Skeletal muscle tissue (tissue), 4 donors: ENCODE results near the gene PDE4D. TPM values are rescaled to one million over a fixed set of nuclear protein-coding genes. Genes with fewer than 3 reads are reported as not detected.

Experiments
- H3K27ac ChIP-seq: one replicate; pipeline ENCODE4 v1.7.0; 2013; ENCODE audit warnings: mild to moderate bottlenecking, low read depth, low read length, inconsistent platforms
- H3K27me3 ChIP-seq, 3 donors: one replicate each; pipeline ENCODE4 v1.7.0; 2013; ENCODE audit warnings: low read length in 3 of 3; ENCODE audit not compliant: control insufficient read depth in 3 of 3, insufficient read depth in 3 of 3
- H3K36me3 ChIP-seq, 3 donors: one replicate each; pipeline ENCODE4 v1.7.0; 2013; ENCODE audit warnings: low read length in 3 of 3; ENCODE audit not compliant: control insufficient read depth in 3 of 3, insufficient read depth in 3 of 3
- H3K4me1 ChIP-seq, 3 donors: one replicate each; pipeline ENCODE4 v1.7.0; 2013; ENCODE audit warnings: low read length in 3 of 3, mild to moderate bottlenecking in 3 of 3; ENCODE audit not compliant: control insufficient read depth in 3 of 3, insufficient read depth in 3 of 3
- H3K4me3 ChIP-seq, 3 donors: one replicate each; pipeline ENCODE4 v1.7.0; 2013; ENCODE audit warnings: low read length in 3 of 3
- H3K9ac ChIP-seq, 3 donors: one replicate each; pipeline ENCODE4 v1.7.0; 2013; ENCODE audit warnings: low read length in 3 of 3, mild to moderate bottlenecking in 3 of 3, moderate library complexity in 2 of 3, low read depth in 1 of 3
- H3K9me3 ChIP-seq, 3 donors: one replicate each; pipeline ENCODE4 v1.7.0; 2013; ENCODE audit warnings: low read length in 3 of 3; ENCODE audit not compliant: control insufficient read depth in 3 of 3
- total RNA-seq: library from RNA; depleted of rRNA; stranded (reverse); fragments of >200 nt; gene quantifications from one replicate; pipeline ENCODE4 v1.2.3, GENCODE V29; 2014
- donor health status: Osteomylitis.

Gene PDE4D
- total RNA-seq, 1 donor from 2014 or later: 59.0 TPM

GRCh38 chr5:59887274-59887673 lies 6.3 kb downstream of the PDE4D start:
- no peaks in the 10 kb centered on the region for H3K9me3 ChIP-seq
- no peak overlapping the region for H3K9ac ChIP-seq
- H3K36me3 ChIP-seq: no peaks in the 10 kb centered on the region
- no peak overlapping the region for H3K27ac ChIP-seq
- H3K27me3 ChIP-seq: peaks cover 8 to 11% (median 8%) of the 10 kb centered on the region in 3 donors
- H3K4me1 ChIP-seq: no peaks in the 10 kb centered on the region
- no peak overlapping the region for H3K4me3 ChIP-seq

- no peaks in the 10 kb centered on the region for H3K4me1 ChIP-seq
- no peaks in the 10 kb centered on the region for H3K27me3 ChIP-seq
- H3K9ac ChIP-seq: no peak overlapping the region
- no peaks in the 10 kb centered on the region for H3K36me3 ChIP-seq
- no peaks in the 10 kb centered on the region for H3K9me3 ChIP-seq
- no peak overlapping the region for H3K27ac ChIP-seq
- H3K4me3 ChIP-seq: no peak overlapping the region
These were observed 18.9 kb downstream of the PDE4D start for GRCh38 chr5:59874675-59875074.

GRCh38 chr5:59873113-59873512 lies 20.4 kb downstream of the PDE4D start:
- Histone ChIP-seq H3K27me3 (no peaks in the 10 kb centered on the region), H3K9me3 (no peaks in the 10 kb centered on the region), H3K9ac (no peak overlapping the region), H3K36me3 (no peaks in the 10 kb centered on the region), H3K27ac (no peak overlapping the region), H3K4me1 (no peaks in the 10 kb centered on the region), H3K4me3 (no peak overlapping the region)

- Histone ChIP-seq H3K27me3 (no peaks in the 10 kb centered on the region), H3K4me1 (no peaks in the 10 kb centered on the region), H3K9ac (no peak overlapping the region), H3K36me3 (no peaks in the 10 kb centered on the region), H3K27ac (no peak overlapping the region), H3K4me3 (no peak overlapping the region), H3K9me3 (no peaks in the 10 kb centered on the region)
These were observed 26.9 kb downstream of the PDE4D start for GRCh38 chr5:59866661-59867060.

- Histone ChIP-seq H3K27me3 (no peaks in the 10 kb centered on the region), H3K27ac (no peak overlapping the region), H3K4me3 (no peak overlapping the region), H3K4me1 (no peaks in the 10 kb centered on the region), H3K9me3 (no peaks in the 10 kb centered on the region), H3K9ac (no peak overlapping the region), H3K36me3 (no peaks in the 10 kb centered on the region)
These were observed 28.8 kb downstream of the PDE4D start for GRCh38 chr5:59864718-59865117.

- Histone ChIP-seq H3K9ac (no peak overlapping the region), H3K4me3 (no peak overlapping the region), H3K36me3 (no peaks in the 10 kb centered on the region), H3K4me1 (no peaks in the 10 kb centered on the region), H3K27me3 (no peaks in the 10 kb centered on the region), H3K9me3 (no peaks in the 10 kb centered on the region), H3K27ac (no peak overlapping the region)
These were observed 29.7 kb downstream of the PDE4D start for GRCh38 chr5:59863777-59864176.

GRCh38 chr5:59856358-59856757 lies 37.2 kb downstream of the PDE4D start:
- Histone ChIP-seq H3K27ac (no peak overlapping the region), H3K9me3 (no peaks in the 10 kb centered on the region), H3K9ac (no peak overlapping the region), H3K36me3 (no peaks in the 10 kb centered on the region), H3K4me1 (no peaks in the 10 kb centered on the region), H3K27me3 (no peaks in the 10 kb centered on the region), H3K4me3 (no peak overlapping the region)

- Histone ChIP-seq H3K4me3 (no peak overlapping the region), H3K9me3 (no peaks in the 10 kb centered on the region), H3K27me3 (no peaks in the 10 kb centered on the region), H3K27ac (no peak overlapping the region), H3K36me3 (no peaks in the 10 kb centered on the region), H3K4me1 (no peaks in the 10 kb centered on the region), H3K9ac (no peak overlapping the region)
These were observed 42.8 kb downstream of the PDE4D start for GRCh38 chr5:59850766-59851165.

GRCh38 chr5:59847586-59847985 lies 45.9 kb downstream of the PDE4D start:
- no peaks in the 10 kb centered on the region for H3K9me3 ChIP-seq
- no peak overlapping the region for H3K9ac ChIP-seq
- H3K27me3 ChIP-seq: peaks cover 0 to 2% (median 0%) of the 10 kb centered on the region in 3 donors
- H3K36me3 ChIP-seq: no peaks in the 10 kb centered on the region
- no peaks in the 10 kb centered on the region for H3K4me1 ChIP-seq
- H3K4me3 ChIP-seq: no peak overlapping the region
- no peak overlapping the region for H3K27ac ChIP-seq

GRCh38 chr5:59845730-59846129 lies 47.8 kb downstream of the PDE4D start:
- H3K4me1 ChIP-seq: no peaks in the 10 kb centered on the region
- H3K27ac ChIP-seq: no peak overlapping the region
- no peaks in the 10 kb centered on the region for H3K9me3 ChIP-seq
- H3K36me3 ChIP-seq: no peaks in the 10 kb centered on the region
- peaks cover 0 to 6% (median 0%) of the 10 kb centered on the region in 3 donors for H3K27me3 ChIP-seq
- no peak overlapping the region for H3K4me3 ChIP-seq
- no peak overlapping the region for H3K9ac ChIP-seq
